Endothelial cell (in vitro differentiated cells): Measurements from ENCODE around the gene LMOD2. TPM values are rescaled to one million over a fixed set of nuclear protein-coding genes. Genes with fewer than 3 reads are reported as not detected.

ENCODE experiments used
- DNase-seq: peaks from one replicate; pipeline ENCODE4 v3.0.0; 2021; ENCODE audit warnings: low spot score
- H3K27ac Mint-ChIP-seq: one replicate; pipeline ENCODE4 v1.8.0; 2021; ENCODE audit warnings: mixed read lengths, inconsistent platforms; ENCODE audit not compliant: unreplicated experiment
- H3K27me3 Mint-ChIP-seq: one replicate; pipeline ENCODE4 v1.8.0; 2021; ENCODE audit warnings: mild to moderate bottlenecking, moderate library complexity, mixed read lengths, inconsistent platforms; ENCODE audit not compliant: unreplicated experiment
- H3K36me3 Mint-ChIP-seq: one replicate; pipeline ENCODE4 v1.8.0; 2021; ENCODE audit warnings: mild to moderate bottlenecking, low read depth, mixed read lengths, inconsistent platforms; ENCODE audit not compliant: unreplicated experiment
- H3K4me1 Mint-ChIP-seq: one replicate; pipeline ENCODE4 v1.8.0; 2021; ENCODE audit warnings: mild to moderate bottlenecking, mixed read lengths, inconsistent platforms; ENCODE audit not compliant: unreplicated experiment
- H3K4me3 Mint-ChIP-seq: one replicate; pipeline ENCODE4 v1.8.0; 2021; ENCODE audit warnings: mild to moderate bottlenecking, mixed read lengths, inconsistent platforms; ENCODE audit not compliant: unreplicated experiment
- H3K9me3 Mint-ChIP-seq: one replicate; pipeline ENCODE4 v1.8.0; 2021; ENCODE audit warnings: mixed read lengths, inconsistent platforms; ENCODE audit not compliant: unreplicated experiment
- CTCF ChIP-seq: fragments of 200-600 bp; sonication (generic); IDR thresholded peaks from one replicate; pipeline ENCODE4 v1.5.0; 2021; ENCODE audit warnings: antibody characterized with exemption; ENCODE audit not compliant: unreplicated experiment
- total RNA-seq: library from RNA; stranded (reverse); fragmentation: NEBNext Ultra II Directional; extraction: Animal tissue kit (Norgen Biotek cat#: 25700); gene quantifications from one replicate; pipeline ENCODE4 v1.2.1, GENCODE V29; 2021; ENCODE audit not compliant: unreplicated experiment

The LMOD2 gene
- total RNA-seq, 1 donor from 2014 or later = not detected

GRCh38 chr7:123656544-123657303 lies 1.1 kb downstream of the LMOD2 start:
- Mint-ChIP-seq H3K9me3 (no peaks in the 10 kb centered on the region), H3K36me3 (no peaks in the 10 kb centered on the region), H3K27ac (no peak overlapping the region), H3K27me3 (peaks cover 8% of the 10 kb centered on the region), H3K4me3 (no peak overlapping the region), H3K4me1 (no peaks in the 10 kb centered on the region)
- TF ChIP-seq CTCF = no peak
- DNase-seq = no peak

- no peaks in the 10 kb centered on the region for H3K36me3 Mint-ChIP-seq
- no peak for DNase-seq
- no peak overlapping the region for H3K4me3 Mint-ChIP-seq
- no peak for TF ChIP-seq CTCF
- no peak overlapping the region for H3K27ac Mint-ChIP-seq
- no peaks in the 10 kb centered on the region for H3K9me3 Mint-ChIP-seq
- no peaks in the 10 kb centered on the region for H3K4me1 Mint-ChIP-seq
- H3K27me3 Mint-ChIP-seq = peaks cover 10% of the 10 kb centered on the region
Observed at GRCh38 chr7:123657304-123657685, 1.6 kb downstream of the LMOD2 start.

- no peaks in the 10 kb centered on the region for H3K9me3 Mint-ChIP-seq
- no peak overlapping the region for H3K4me3 Mint-ChIP-seq
- DNase-seq = no peak
- peaks cover 12% of the 10 kb centered on the region for H3K27me3 Mint-ChIP-seq
- no peaks in the 10 kb centered on the region for H3K36me3 Mint-ChIP-seq
- H3K4me1 Mint-ChIP-seq = no peaks in the 10 kb centered on the region
- no peak overlapping the region for H3K27ac Mint-ChIP-seq
- no peak for TF ChIP-seq CTCF
Observed at GRCh38 chr7:123658023-123658422, 2.4 kb downstream of the LMOD2 start.

- H3K9me3 Mint-ChIP-seq = no peaks in the 10 kb centered on the region
- no peaks in the 10 kb centered on the region for H3K4me1 Mint-ChIP-seq
- no peak for DNase-seq
- H3K36me3 Mint-ChIP-seq = no peaks in the 10 kb centered on the region
- TF ChIP-seq CTCF = no peak
- H3K27ac Mint-ChIP-seq = no peak overlapping the region
- peaks cover 12% of the 10 kb centered on the region for H3K27me3 Mint-ChIP-seq
- no peak overlapping the region for H3K4me3 Mint-ChIP-seq
Observed at GRCh38 chr7:123660514-123661354, 5.1 kb downstream of the LMOD2 start.

GRCh38 chr7:123661765-123662164 lies 6.1 kb downstream of the LMOD2 start:
- Mint-ChIP-seq H3K27ac (no peak overlapping the region), H3K36me3 (no peaks in the 10 kb centered on the region), H3K27me3 (peaks cover 12% of the 10 kb centered on the region), H3K4me1 (no peaks in the 10 kb centered on the region), H3K4me3 (no peak overlapping the region), H3K9me3 (no peaks in the 10 kb centered on the region)
- TF ChIP-seq CTCF = no peak
- no peak for DNase-seq
